GM10248 (cell line): ENCODE results near the gene PRKAR1A.
"Not testable (repeated sequence)": the region's sequence is repeated elsewhere in the genome, so short reads cannot be mapped to it uniquely, and the experiment has no call there.

Source experiments
- CTCF ChIA-PET: fragments of 300-600 bp; sonication (Branson Sonifier 250); formaldehyde crosslinking; extraction: SDS; loops from one replicate; lab custom pipeline; 2021; ENCODE audit warnings: antibody characterized with exemption; lab: Yijun Ruan, JAX
- POLR2A ChIA-PET: fragments of 350-650 bp; sonication (Branson Sonifier 250); formaldehyde crosslinking; extraction: SDS; loops from one replicate; lab custom pipeline; 2020; ENCODE audit warnings: antibody characterized with exemption; lab: Yijun Ruan, JAX
- DNase-seq: peaks from one replicate; pipeline ENCODE4 v3.0.0; 2012; ENCODE audit errors: extremely low spot score
- TF ChIP-seq, protein P1 (sequence below): IDR thresholded peaks from 2 replicates; pipeline ENCODE4 v1.5.1; 2012; ENCODE audit warnings: mild to moderate bottlenecking, low read depth; ENCODE audit errors: extremely low read depth, missing control alignments, control extremely low read depth

The PRKAR1A gene

DNA sequence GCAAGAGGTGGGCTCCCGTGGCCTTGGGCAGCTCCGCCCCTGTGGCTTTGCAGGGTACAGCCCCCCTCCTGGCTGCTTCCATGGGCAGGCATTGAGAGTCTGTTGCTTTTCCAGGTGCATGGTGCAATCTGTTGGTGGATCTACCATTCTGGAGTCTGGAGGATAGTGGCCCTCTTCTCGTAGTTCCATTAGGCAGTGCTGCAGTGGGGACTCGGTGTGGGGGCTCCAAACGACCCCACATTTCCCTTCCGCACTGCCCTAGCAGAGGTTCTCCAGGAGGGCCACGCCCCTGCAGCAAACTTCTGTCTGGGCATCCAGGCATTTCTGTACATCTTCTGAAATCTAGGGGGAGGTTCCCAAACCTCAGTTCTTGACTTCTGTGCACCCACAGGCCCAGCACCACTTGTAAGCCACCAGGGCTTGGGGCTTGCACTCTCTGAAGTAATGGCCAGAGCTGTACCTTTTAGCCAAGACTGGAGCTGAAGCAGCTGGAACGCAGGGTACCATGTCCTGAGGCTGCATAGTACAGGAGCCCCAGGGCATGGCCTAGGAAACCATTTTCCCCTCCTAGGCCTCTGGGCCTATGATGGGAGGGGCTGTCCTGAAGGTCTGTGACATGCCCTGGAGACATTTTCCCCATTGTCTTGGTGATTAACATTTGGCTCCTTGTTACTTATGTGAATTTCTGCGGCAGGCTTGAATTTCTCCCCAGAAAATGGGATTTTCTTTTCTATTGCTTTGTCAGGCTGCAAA is 6.0 kb downstream of the PRKAR1A start:
- CTCF ChIA-PET = interaction anchor here (1.1 kb wide), 1 partner anchor 11 kb away, joined by 3 read pairs; no protein-coding TSS in a partner anchor
- TF ChIP-seq, protein P1, sequence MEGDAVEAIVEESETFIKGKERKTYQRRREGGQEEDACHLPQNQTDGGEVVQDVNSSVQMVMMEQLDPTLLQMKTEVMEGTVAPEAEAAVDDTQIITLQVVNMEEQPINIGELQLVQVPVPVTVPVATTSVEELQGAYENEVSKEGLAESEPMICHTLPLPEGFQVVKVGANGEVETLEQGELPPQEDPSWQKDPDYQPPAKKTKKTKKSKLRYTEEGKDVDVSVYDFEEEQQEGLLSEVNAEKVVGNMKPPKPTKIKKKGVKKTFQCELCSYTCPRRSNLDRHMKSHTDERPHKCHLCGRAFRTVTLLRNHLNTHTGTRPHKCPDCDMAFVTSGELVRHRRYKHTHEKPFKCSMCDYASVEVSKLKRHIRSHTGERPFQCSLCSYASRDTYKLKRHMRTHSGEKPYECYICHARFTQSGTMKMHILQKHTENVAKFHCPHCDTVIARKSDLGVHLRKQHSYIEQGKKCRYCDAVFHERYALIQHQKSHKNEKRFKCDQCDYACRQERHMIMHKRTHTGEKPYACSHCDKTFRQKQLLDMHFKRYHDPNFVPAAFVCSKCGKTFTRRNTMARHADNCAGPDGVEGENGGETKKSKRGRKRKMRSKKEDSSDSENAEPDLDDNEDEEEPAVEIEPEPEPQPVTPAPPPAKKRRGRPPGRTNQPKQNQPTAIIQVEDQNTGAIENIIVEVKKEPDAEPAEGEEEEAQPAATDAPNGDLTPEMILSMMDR = no peak
- DNase-seq = no peak
- POLR2A ChIA-PET = interaction anchor here (0.6 kb wide), 1 partner anchor 20 kb away, joined by 3 read pairs; no protein-coding TSS in a partner anchor

DNA sequence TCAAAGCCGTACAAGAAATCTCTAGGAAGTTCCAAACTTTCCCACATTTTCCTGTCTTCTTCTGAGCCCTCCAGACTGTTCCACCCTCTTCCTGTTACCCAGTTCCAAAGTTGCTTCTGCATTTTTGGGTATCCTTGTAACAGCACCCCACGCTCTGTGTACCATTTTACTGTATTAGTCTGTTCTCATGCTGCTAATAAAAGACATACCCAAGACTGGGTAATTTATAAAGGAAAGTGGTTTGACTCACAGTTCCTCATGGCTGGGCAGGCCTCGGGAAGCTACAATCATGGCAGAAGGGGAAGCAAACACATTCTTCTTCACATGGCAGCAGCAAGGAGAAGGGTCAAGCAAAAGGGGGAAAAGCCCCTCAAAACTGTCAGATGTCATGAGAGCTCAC is 6.8 kb downstream of the PRKAR1A start:
- POLR2A ChIA-PET, CTCF ChIA-PET, DNase-seq: not testable (repeated sequence)

- CTCF ChIA-PET = no interaction called here
- POLR2A ChIA-PET = no interaction called here
- TF ChIP-seq, protein P1 = no peak
- DNase-seq = no peak
These were observed 7.7 kb downstream of the PRKAR1A start for GRCh38 chr17:68519911-68520310.

- ChIA-PET POLR2A (no interaction called here), CTCF (no interaction called here)
- DNase-seq = no peak
- TF ChIP-seq, protein P1 = no peak
These were observed 10.0 kb downstream of the PRKAR1A start for GRCh38 chr17:68522266-68522665.

DNA sequence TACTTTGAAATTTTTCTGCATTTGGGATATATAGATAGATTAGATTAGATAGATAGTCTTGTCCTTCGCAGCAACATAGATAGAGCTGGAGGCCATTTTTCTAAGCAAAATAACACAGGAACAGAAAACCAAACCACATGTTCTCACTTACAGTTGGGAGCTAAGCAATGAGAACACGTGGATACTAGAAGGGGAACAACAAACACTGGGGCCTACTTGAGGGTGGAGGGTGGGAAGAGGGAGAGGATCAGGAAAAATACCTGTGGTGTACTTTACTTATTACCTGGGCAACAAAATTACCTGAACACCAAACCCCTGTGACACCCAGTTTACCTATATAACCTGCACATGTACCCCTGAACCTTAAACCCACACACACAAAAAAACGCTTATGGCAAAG is 14.3 kb downstream of the PRKAR1A start:
- POLR2A ChIA-PET = no interaction called here
- no peak for DNase-seq

GRCh38 chr17:68527314-68527713 is 15.1 kb downstream of the PRKAR1A start:
- POLR2A ChIA-PET = no interaction called here
- CTCF ChIA-PET = no interaction called here
- no peak for DNase-seq
- TF ChIP-seq, protein P1 = no peak

More for the DNA sequence above, 14.3 kb downstream of the PRKAR1A start:
- TF ChIP-seq, protein P1 = no peak
- CTCF ChIA-PET = interaction anchor here (1.3 kb wide), 2 partner anchors 10 to 16 kb away, joined by 3 read pairs; no protein-coding TSS in a partner anchor

GRCh38 chr17:68531252-68531651 is 19.0 kb downstream of the PRKAR1A start:
- POLR2A ChIA-PET = no interaction called here
- CTCF ChIA-PET = no interaction called here
- no peak for DNase-seq
- TF ChIP-seq, protein P1 = no peak
